K562 (cell line): ENCODE results near the gene ATF1. TPM values are rescaled to one million over a fixed set of nuclear protein-coding genes. Genes with fewer than 3 reads are reported as not detected.

ENCODE experiments used
- ARNT ChIP-seq, 2 experiments: fragments of 450-650 bp; IDR thresholded peaks; 2 replicates each; pipeline ENCODE4 v1.6.1; 2016; ENCODE audit warnings: mild to moderate bottlenecking in 1 of 2
- BRD4 ChIP-seq: fragments of 200-600 bp; sonication (generic); IDR thresholded peaks from 2 replicates; pipeline ENCODE4 v1.6.1; 2017; ENCODE audit warnings: inconsistent platforms
- E2F3 ChIP-seq: fragments of 250-450 bp; sonication (Bioruptor Pico); IDR thresholded peaks from 2 replicates; pipeline ENCODE4 v1.4.0; 2020; ENCODE audit warnings: mild to moderate bottlenecking
- ESRRA ChIP-seq: fragments of 450-650 bp; IDR thresholded peaks from 2 replicates; pipeline ENCODE4 v1.6.1; 2014; ENCODE audit warnings: low read depth, mild to moderate bottlenecking, moderate library complexity, borderline replicate concordance
- FOXA3 ChIP-seq, 2 experiments: fragments of 450-650 bp in 1 of 2; sonication (generic) in 1 of 2; formaldehyde crosslinking; IDR thresholded peaks in 1 of 2; conservative IDR thresholded peaks in 1 of 2; 2 replicates each; pipeline versions ENCODE4 v1.4.0 to v1.8.0; 2020 to 2022; ENCODE audit warnings: mild to moderate bottlenecking in 2 of 2, missing genetic modification reagents in 1 of 2
- HCFC1 ChIP-seq: IDR thresholded peaks from 2 replicates; pipeline ENCODE4 v1.6.1; 2012; ENCODE audit warnings: low read depth, low read length, improper control_type of control experiment
- HDGF ChIP-seq: fragments of 450-650 bp; IDR thresholded peaks from 2 replicates; pipeline ENCODE4 v1.6.1; 2016
- HNRNPLL ChIP-seq: fragments of 200-400 bp; formaldehyde crosslinking; IDR thresholded peaks from 2 replicates; pipeline ENCODE4 v1.6.1; 2017; ENCODE audit warnings: low read length, low read depth, mild to moderate bottlenecking; ENCODE audit not compliant: poor library complexity, severe bottlenecking
- MCM7 ChIP-seq, 2 experiments: fragments of 450-650 bp; IDR thresholded peaks; 2 replicates each; pipeline ENCODE4 v1.6.1; 2016 to 2018
- MNT ChIP-seq, 2 experiments: fragments of 450-650 bp; conservative IDR thresholded peaks; 2 replicates each; pipeline ENCODE4 v1.6.1; 2017; ENCODE audit warnings: mild to moderate bottlenecking in 2 of 2, moderate library complexity in 2 of 2
- MTA3 ChIP-seq: fragments of 450-650 bp; formaldehyde crosslinking; IDR thresholded peaks from 2 replicates; pipeline ENCODE4 v1.6.1; 2017; ENCODE audit warnings: mild to moderate bottlenecking, borderline replicate concordance
- MTF1 ChIP-seq: fragments of 250-450 bp; sonication (Bioruptor Pico); IDR thresholded peaks from 2 replicates; pipeline ENCODE4 v1.9.0; 2021; ENCODE audit warnings: moderate library complexity, mild to moderate bottlenecking, inconsistent platforms, borderline replicate concordance
- MYNN ChIP-seq, 2 experiments: sonication (generic); formaldehyde crosslinking in 1 of 2; IDR thresholded peaks; 2 replicates each; pipeline versions ENCODE4 v1.5.0 to v1.6.1; 2016 to 2020; ENCODE audit warnings: antibody characterized with exemption in 1 of 2, missing genetic modification reagents in 1 of 2
- PHB2 ChIP-seq: fragments of 450-650 bp; IDR thresholded peaks from 2 replicates; pipeline ENCODE4 v1.6.1; 2017; ENCODE audit warnings: low read depth
- POLR2G ChIP-seq: fragments of 200-400 bp; formaldehyde crosslinking; IDR thresholded peaks from 2 replicates; pipeline ENCODE4 v1.6.1; 2017; ENCODE audit warnings: low read depth, mild to moderate bottlenecking, antibody characterized with exemption, low read length, moderate library complexity
- PTBP1 ChIP-seq: fragments of 200-400 bp; formaldehyde crosslinking; IDR thresholded peaks from 2 replicates; pipeline ENCODE4 v1.6.1; 2017; ENCODE audit warnings: low read depth, low read length
- RBM22 ChIP-seq: fragments of 200-400 bp; formaldehyde crosslinking; IDR thresholded peaks from 2 replicates; pipeline ENCODE4 v1.6.1; 2018; ENCODE audit warnings: low read length, low read depth; ENCODE audit not compliant: poor library complexity, severe bottlenecking
- TARDBP ChIP-seq: fragments of 450-650 bp; IDR thresholded peaks from 2 replicates; pipeline ENCODE4 v1.6.1; 2016
- TOE1 ChIP-seq, 2 experiments: fragments of 450-650 bp in 1 of 2; sonication (generic) in 1 of 2; formaldehyde crosslinking in 1 of 2; IDR thresholded peaks; 2 replicates each; pipeline versions ENCODE4 v1.7.1 to v1.8.0; 2016 to 2022; ENCODE audit warnings: borderline replicate concordance in 2 of 2, mild to moderate bottlenecking in 2 of 2, antibody characterized with exemption in 1 of 2, inconsistent platforms in 1 of 2, low read depth in 1 of 2, missing genetic modification reagents in 1 of 2, moderate library complexity in 1 of 2
- U2AF2 ChIP-seq: fragments of 200-400 bp; formaldehyde crosslinking; optimal IDR thresholded peaks from 2 replicates; pipeline ENCODE3; 2017; ENCODE audit warnings: low read depth, mild to moderate bottlenecking, low read length
- ZNF175 ChIP-seq: fragments of 200-800 bp; sonication (Bioruptor generic); IDR thresholded peaks from 2 replicates; pipeline ENCODE4 v1.6.1; 2016; ENCODE audit warnings: low read depth, mild to moderate bottlenecking, missing genetic modification characterization, missing compliant biosample characterization
- ZNF41 ChIP-seq: fragments of 250-450 bp; sonication (Bioruptor Pico); conservative IDR thresholded peaks from 2 replicates; pipeline ENCODE4 v1.4.0; 2020; ENCODE audit warnings: mild to moderate bottlenecking
- ZSCAN32 ChIP-seq: fragments of 450-650 bp; formaldehyde crosslinking; IDR thresholded peaks from 2 replicates; pipeline ENCODE4 v1.4.0; 2020; ENCODE audit warnings: mild to moderate bottlenecking, moderate library complexity
- polyA plus RNA-seq, 8 experiments: library from polyadenylated mRNA; depleted of rRNA in 4 of 8; stranded (reverse) in 5 of 8; unstranded in 3 of 8; fragments of >200 nt; fragmentation: Nextera tagmentation in 2 of 8; fragmentation: Illumina TruSeq in 1 of 8; extraction: Ambion mirVana in 2 of 8; extraction: Trizol in 1 of 8; gene quantifications; 2 replicates each; pipeline versions ENCODE4 v1.2.1 to v1.2.3, GENCODE V29; 2011 to 2014; ENCODE audit warnings: inconsistent platforms in 1 of 8, missing spikeins in 1 of 8
- total RNA-seq, 7 experiments: library from RNA; depleted of rRNA in 6 of 7; stranded (reverse); fragments of >200 nt in 6 of 7; fragmentation: Illumina TruSeq in 2 of 7; extraction: Trizol in 2 of 7; gene quantifications; 2 replicates each; pipeline versions ENCODE4 v1.2.1 to v1.2.3, GENCODE V29; 2011 to 2021; ENCODE audit warnings: low replicate concordance in 1 of 7
- TF ChIP-seq, protein P1 (sequence below): fragments of 450-650 bp; IDR thresholded peaks from 2 replicates; pipeline ENCODE4 v1.7.0; 2016; ENCODE audit warnings: borderline replicate concordance
- TF ChIP-seq, protein P2 (sequence below): sonication (generic); formaldehyde crosslinking; IDR thresholded peaks from 2 replicates; pipeline ENCODE4 v1.8.0; 2022; ENCODE audit warnings: mild to moderate bottlenecking, low read depth, missing genetic modification reagents

The ATF1 gene
- total and polyA plus RNA-seq, 9 of the 15 experiments (the other 6 are each of a cell fraction or from before 2014, with no cell fraction given): 19.8 to 83.5 (median 51.4) TPM

GRCh38 chr12:50765095-50765911 is 1.4 kb downstream of the ATF1 start (continued):
- no peak for TF ChIP-seq TOE1 (IDR thresholded peaks at IDR 0.05; ENCODE audit: borderline replicate concordance)
- TF ChIP-seq TOE1 (CRISPR knock-in tag; IDR thresholded peaks at IDR 0.05; ENCODE audit: borderline replicate concordance, low read depth): no peak
- TF ChIP-seq, protein P1, sequence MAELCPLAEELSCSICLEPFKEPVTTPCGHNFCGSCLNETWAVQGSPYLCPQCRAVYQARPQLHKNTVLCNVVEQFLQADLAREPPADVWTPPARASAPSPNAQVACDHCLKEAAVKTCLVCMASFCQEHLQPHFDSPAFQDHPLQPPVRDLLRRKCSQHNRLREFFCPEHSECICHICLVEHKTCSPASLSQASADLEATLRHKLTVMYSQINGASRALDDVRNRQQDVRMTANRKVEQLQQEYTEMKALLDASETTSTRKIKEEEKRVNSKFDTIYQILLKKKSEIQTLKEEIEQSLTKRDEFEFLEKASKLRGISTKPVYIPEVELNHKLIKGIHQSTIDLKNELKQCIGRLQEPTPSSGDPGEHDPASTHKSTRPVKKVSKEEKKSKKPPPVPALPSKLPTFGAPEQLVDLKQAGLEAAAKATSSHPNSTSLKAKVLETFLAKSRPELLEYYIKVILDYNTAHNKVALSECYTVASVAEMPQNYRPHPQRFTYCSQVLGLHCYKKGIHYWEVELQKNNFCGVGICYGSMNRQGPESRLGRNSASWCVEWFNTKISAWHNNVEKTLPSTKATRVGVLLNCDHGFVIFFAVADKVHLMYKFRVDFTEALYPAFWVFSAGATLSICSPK: no peak
- no peak for TF ChIP-seq BRD4
- no peak for TF ChIP-seq HCFC1
- TF ChIP-seq ARNT (IDR thresholded peaks at IDR 0.05): peak in 1 of 2 experiments; percentile 83; a peak in 2 of 4 replicates
- peak in 1 of 2 experiments; percentile 37; a peak in 1 of 4 replicates for TF ChIP-seq MNT (conservative IDR thresholded peaks at IDR 0.05)
- no peak for TF ChIP-seq MTA3
- TF ChIP-seq RBM22: no peak
- TF ChIP-seq PTBP1: no peak
- TF ChIP-seq TARDBP: no peak
- TF ChIP-seq MCM7 (IDR thresholded peaks at IDR 0.05): no peak
- no peak for TF ChIP-seq PHB2
- no peak for TF ChIP-seq U2AF2
- TF ChIP-seq E2F3 (CRISPR knock-in tag): no peak
- TF ChIP-seq ZNF175: no peak
- no peak for TF ChIP-seq ZSCAN32 (CRISPR knock-in tag)
- TF ChIP-seq MTF1: no peak
- TF ChIP-seq POLR2G: no peak
- TF ChIP-seq HNRNPLL: no peak
- no peak for TF ChIP-seq HDGF
- TF ChIP-seq ZNF41: no peak
- TF ChIP-seq MYNN (IDR thresholded peaks at IDR 0.05): 0 out of 2 replicates have a peak, but pooled peaks have one; percentile 26
- no peak for TF ChIP-seq MYNN (CRISPR knock-in tag; IDR thresholded peaks at IDR 0.05)
- TF ChIP-seq FOXA3 (CRISPR knock-in tag; conservative IDR thresholded peaks at IDR 0.05 in 1 of 2, IDR thresholded peaks at IDR 0.05 in 1 of 2): no peak
- TF ChIP-seq, protein P2, sequence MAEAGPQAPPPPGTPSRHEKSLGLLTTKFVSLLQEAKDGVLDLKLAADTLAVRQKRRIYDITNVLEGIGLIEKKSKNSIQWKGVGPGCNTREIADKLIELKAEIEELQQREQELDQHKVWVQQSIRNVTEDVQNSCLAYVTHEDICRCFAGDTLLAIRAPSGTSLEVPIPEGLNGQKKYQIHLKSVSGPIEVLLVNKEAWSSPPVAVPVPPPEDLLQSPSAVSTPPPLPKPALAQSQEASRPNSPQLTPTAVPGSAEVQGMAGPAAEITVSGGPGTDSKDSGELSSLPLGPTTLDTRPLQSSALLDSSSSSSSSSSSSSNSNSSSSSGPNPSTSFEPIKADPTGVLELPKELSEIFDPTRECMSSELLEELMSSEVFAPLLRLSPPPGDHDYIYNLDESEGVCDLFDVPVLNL (CRISPR knock-in tag): no peak
- peak; percentile 61; the same call in 1 of the 2 replicates for TF ChIP-seq ESRRA
